Smooth muscle cell (in vitro differentiated cells): ENCODE measurements around the gene NPBWR2. TPM values are rescaled to one million over a fixed set of nuclear protein-coding genes. Genes with fewer than 3 reads are reported as not detected.

Experiments used
- DNase-seq: peaks from one replicate; lab custom pipeline; 2025; ENCODE audit not compliant: unreplicated experiment; lab: John Stamatoyannopoulos, UW
- H2AFZ ChIP-seq: fragments of 200-600 bp; sonication (generic); 2 replicates; pipeline ENCODE4 v1.6.0; 2016; ENCODE audit warnings: antibody characterized with exemption, low read depth, mild to moderate bottlenecking
- H3F3A ChIP-seq: fragments of 200-600 bp; sonication (generic); 2 replicates; pipeline ENCODE4 v1.6.0; 2017; ENCODE audit warnings: antibody characterized with exemption, low read depth
- H3K27ac ChIP-seq: fragments of 200-600 bp; sonication (generic); 2 replicates; pipeline ENCODE4 v1.5.1; 2016; ENCODE audit warnings: low read depth, mild to moderate bottlenecking
- H3K27me3 ChIP-seq: fragments of 200-600 bp; sonication (generic); 2 replicates; pipeline ENCODE4 v1.6.1; 2016; ENCODE audit warnings: low read depth, mild to moderate bottlenecking
- H3K36me3 ChIP-seq: fragments of 200-600 bp; sonication (generic); 2 replicates; pipeline ENCODE4 v1.5.1; 2016; ENCODE audit warnings: low read depth
- H3K4me1 ChIP-seq: fragments of 200-600 bp; sonication (generic); 2 replicates; pipeline ENCODE4 v1.5.1; 2016; ENCODE audit warnings: low read depth
- H3K4me2 ChIP-seq: fragments of 200-600 bp; sonication (generic); 2 replicates; pipeline ENCODE4 v1.6.0; 2016; ENCODE audit warnings: mild to moderate bottlenecking
- H3K4me3 ChIP-seq: fragments of 200-600 bp; sonication (generic); 2 replicates; pipeline ENCODE4 v1.5.1; 2016; ENCODE audit warnings: mild to moderate bottlenecking
- H3K79me2 ChIP-seq: fragments of 200-600 bp; sonication (generic); 2 replicates; pipeline ENCODE4 v1.6.0; 2016; ENCODE audit warnings: low read depth, mild to moderate bottlenecking
- H3K9ac ChIP-seq: fragments of 200-600 bp; sonication (generic); 2 replicates; pipeline ENCODE4 v1.6.0; 2016; ENCODE audit warnings: low read depth
- H3K9me3 ChIP-seq: fragments of 200-600 bp; sonication (generic); replicated peaks from 2 replicates; pipeline ENCODE4 v1.5.1; 2016; ENCODE audit warnings: low read depth
- H4K20me1 ChIP-seq: fragments of 200-600 bp; sonication (generic); 2 replicates; pipeline ENCODE4 v1.6.0; 2016; ENCODE audit warnings: low read depth
- WGBS: methylation state at CpG from one replicate; pipeline ENCODE4 v1.1.7; 2016; ENCODE audit warnings: low lambda C conversion rate; 5-methylcytosine and 5-hydroxymethylcytosine counted together
- polyA plus RNA-seq: library from polyadenylated mRNA; unstranded; fragments of >200 nt; fragmentation: Nextera tagmentation; extraction: Ambion mirVana; gene quantifications from 2 replicates; pipeline ENCODE4 v1.2.1, GENCODE V29; 2016
- total RNA-seq: library from RNA; depleted of rRNA; stranded (reverse); fragments of >200 nt; gene quantifications from 2 replicates; pipeline ENCODE4 v1.2.3, GENCODE V29; 2014
- TF ChIP-seq, protein P1 (sequence below): fragments of 200-600 bp; sonication (generic); IDR thresholded peaks from 2 replicates; pipeline ENCODE4 v1.5.1; 2017; ENCODE audit warnings: borderline replicate concordance, mild to moderate bottlenecking, antibody characterized with exemption; ENCODE audit not compliant: insufficient read depth, poor library complexity, severe bottlenecking

Gene NPBWR2
- total and polyA plus RNA-seq, 2 experiments from 2014 or later, result not detected

DNA sequence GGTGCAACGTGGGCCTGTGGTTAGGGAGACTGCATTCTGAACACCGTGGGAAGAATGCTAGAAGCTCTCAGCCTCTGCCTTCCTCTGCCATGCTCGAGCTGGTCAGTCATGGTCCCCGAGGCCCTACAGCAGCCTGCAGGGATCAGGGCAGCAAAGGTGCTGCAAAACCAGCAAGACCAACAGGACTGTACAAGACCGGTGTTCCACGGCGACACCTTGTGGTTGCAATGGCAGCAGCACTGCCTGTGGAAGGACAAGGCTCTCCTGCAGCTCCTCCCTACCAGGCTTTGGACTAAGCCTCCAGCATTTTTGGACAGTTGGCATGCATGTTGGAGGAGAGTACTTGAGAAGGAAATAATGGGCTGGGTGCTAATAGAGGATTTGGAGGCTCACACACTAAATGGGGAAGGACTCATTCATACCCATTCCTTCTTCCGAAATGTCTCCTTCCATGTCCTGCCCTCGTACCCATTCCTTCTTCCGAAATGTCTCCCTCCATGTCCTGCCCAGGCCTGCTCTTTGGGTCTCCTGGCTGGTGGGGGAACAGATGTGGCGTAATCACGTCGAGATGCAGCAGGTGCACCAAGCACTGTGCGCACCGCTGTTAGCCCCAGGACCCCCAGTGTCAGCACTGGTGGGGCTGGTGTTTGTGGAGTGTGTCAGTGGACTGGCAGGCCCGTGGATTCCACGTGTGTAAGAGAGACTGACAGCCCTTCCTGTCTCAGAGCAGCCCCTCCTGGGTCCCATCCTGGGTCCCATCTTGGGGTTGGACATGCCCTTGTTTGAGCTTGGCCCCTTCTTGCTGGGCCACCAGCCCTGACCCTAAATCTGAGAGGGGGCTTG is 38.3 kb upstream of the NPBWR2 start:
- H2AFZ ChIP-seq, result no peak overlapping the region
- no peaks in the 10 kb centered on the region for H3K9me3 ChIP-seq
- TF ChIP-seq, protein P1, sequence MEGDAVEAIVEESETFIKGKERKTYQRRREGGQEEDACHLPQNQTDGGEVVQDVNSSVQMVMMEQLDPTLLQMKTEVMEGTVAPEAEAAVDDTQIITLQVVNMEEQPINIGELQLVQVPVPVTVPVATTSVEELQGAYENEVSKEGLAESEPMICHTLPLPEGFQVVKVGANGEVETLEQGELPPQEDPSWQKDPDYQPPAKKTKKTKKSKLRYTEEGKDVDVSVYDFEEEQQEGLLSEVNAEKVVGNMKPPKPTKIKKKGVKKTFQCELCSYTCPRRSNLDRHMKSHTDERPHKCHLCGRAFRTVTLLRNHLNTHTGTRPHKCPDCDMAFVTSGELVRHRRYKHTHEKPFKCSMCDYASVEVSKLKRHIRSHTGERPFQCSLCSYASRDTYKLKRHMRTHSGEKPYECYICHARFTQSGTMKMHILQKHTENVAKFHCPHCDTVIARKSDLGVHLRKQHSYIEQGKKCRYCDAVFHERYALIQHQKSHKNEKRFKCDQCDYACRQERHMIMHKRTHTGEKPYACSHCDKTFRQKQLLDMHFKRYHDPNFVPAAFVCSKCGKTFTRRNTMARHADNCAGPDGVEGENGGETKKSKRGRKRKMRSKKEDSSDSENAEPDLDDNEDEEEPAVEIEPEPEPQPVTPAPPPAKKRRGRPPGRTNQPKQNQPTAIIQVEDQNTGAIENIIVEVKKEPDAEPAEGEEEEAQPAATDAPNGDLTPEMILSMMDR, result peak; percentile 16
- WGBS, result 91% methylated on average over 17 of the region's 17 CpGs
- H3K27ac ChIP-seq, result no peak overlapping the region
- DNase-seq, result no peak
- H4K20me1 ChIP-seq, result no peaks in the 10 kb centered on the region
- H3K79me2 ChIP-seq, result no peaks in the 10 kb centered on the region
- H3K4me1 ChIP-seq, result peaks cover 11% of the 10 kb centered on the region
- H3K9ac ChIP-seq, result no peak overlapping the region
- no peaks in the 10 kb centered on the region for H3K36me3 ChIP-seq
- no peaks in the 10 kb centered on the region for H3K27me3 ChIP-seq
- H3F3A ChIP-seq, result no peaks in the 10 kb centered on the region
- no peak overlapping the region for H3K4me2 ChIP-seq
- H3K4me3 ChIP-seq, result no peak overlapping the region

GRCh38 chr20:64144144-64144912 is 37.0 kb upstream of the NPBWR2 start:
- no peaks in the 10 kb centered on the region for H4K20me1 ChIP-seq
- no peak overlapping the region for H3K9ac ChIP-seq
- 90% methylated on average over 8 of the region's 8 CpGs for WGBS
- H3K36me3 ChIP-seq, result no peaks in the 10 kb centered on the region
- H2AFZ ChIP-seq, result no peak overlapping the region
- no peak overlapping the region for H3K4me3 ChIP-seq
- DNase-seq, result no peak
- H3K27me3 ChIP-seq, result no peaks in the 10 kb centered on the region
- no peaks in the 10 kb centered on the region for H3K9me3 ChIP-seq
- TF ChIP-seq, protein P1, result no peak
- no peak overlapping the region for H3K27ac ChIP-seq
- H3K4me2 ChIP-seq, result no peak overlapping the region
- H3K4me1 ChIP-seq, result peaks cover 21% of the 10 kb centered on the region
- H3K79me2 ChIP-seq, result no peaks in the 10 kb centered on the region
- H3F3A ChIP-seq, result no peaks in the 10 kb centered on the region

DNA sequence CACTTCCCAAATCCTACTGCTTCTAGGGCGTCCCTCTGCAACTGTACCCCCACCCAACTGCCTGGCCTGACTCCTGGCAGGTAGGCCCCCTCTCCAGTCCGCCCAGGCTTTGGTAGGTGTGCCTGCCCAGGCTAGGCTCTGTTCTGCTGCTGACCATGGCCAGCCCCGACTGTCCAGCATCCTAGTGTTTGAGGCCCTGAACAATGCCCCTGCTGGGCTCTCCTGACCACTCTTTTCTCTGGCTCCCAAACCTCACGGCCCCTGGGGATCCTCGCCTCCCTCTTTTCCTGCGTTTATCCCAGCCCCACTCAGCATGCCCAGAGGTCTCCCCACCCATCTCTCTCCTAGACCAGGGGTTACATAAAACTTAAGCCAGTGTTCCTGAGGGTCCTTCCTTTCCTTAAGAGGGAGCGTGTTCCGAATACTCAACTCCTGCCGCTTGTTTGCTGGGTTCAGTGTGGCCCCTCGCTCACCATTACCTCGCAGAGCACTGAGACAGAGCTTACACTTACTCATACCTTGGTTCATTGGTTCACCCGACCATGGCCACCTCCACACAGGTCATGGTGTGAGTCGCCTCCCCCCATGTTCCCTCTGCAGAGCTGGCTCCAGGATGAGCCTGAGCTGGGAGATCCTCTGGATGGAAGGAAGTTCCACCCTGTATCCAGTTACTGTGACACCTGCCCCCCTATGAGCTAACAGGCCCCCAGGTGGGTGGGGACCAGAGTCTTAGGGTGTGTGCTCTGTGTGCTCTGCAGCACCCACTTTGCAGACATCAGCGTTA is 35.8 kb upstream of the NPBWR2 start:
- Histone ChIP-seq H3K36me3 (no peaks in the 10 kb centered on the region), H3K79me2 (no peaks in the 10 kb centered on the region), H3K27ac (no peak overlapping the region), H4K20me1 (no peaks in the 10 kb centered on the region), H2AFZ (no peak overlapping the region), H3K4me1 (peaks cover 21% of the 10 kb centered on the region), H3K27me3 (no peaks in the 10 kb centered on the region), H3K4me3 (no peak overlapping the region), H3K9me3 (no peaks in the 10 kb centered on the region), H3K4me2 (no peak overlapping the region), H3F3A (no peaks in the 10 kb centered on the region), H3K9ac (no peak overlapping the region)
- TF ChIP-seq, protein P1, result no peak
- WGBS, result 86% methylated on average over 14 of the region's 14 CpGs
- DNase-seq, result no peak
